Measurements from ENCODE around the gene TTI1. TPM values are rescaled to one million over a fixed set of nuclear protein-coding genes. Genes with fewer than 3 reads are reported as not detected.
A peak's percentile ranks its signal among the peaks of the same experiment; 100 is the strongest.

Gene TTI1
- total and polyA plus RNA-seq, 2 experiments from 2014 or later, result 17.8 to 56.4 TPM

DNA sequence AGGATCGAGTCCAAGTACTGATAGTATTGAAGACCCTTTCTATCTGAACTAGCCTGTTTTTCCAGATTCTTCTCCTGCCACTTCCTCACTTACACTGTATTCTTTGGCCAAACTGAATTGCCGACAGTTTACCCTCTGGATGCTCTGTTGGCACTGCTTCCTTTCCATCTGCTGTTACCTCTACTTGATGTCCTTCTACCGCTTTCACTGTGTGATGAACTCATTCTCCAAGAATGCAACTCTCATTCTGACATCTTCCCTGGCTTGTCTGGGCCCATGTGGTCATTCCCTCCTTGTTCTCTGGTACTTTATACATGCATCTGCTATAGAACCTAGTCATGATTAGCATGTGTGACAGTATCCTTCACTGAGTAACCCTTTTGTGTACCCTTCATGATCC is 16.5 kb upstream of the TTI1 start:
- Histone ChIP-seq H3K9me2 (ENCODE audit: insufficient read depth) (no peaks in the 10 kb centered on the region), H4K20me1 (replicated peaks; ENCODE audit: insufficient read depth) (peaks cover 14% of the 10 kb centered on the region), H3K27me3 (ENCODE audit: insufficient read depth) (no peaks in the 10 kb centered on the region), H3K36me3 (ENCODE audit: insufficient read depth) (peaks cover 7% of the 10 kb centered on the region; the same call in 1 of the 2 replicates), H3K4me2 (no peak overlapping the region), H2AFZ (no peak overlapping the region), H3K79me2 (replicated peaks; ENCODE audit: insufficient read depth) (peaks cover 100% of the 10 kb centered on the region), H3K27ac (ENCODE audit: low read depth) (0 out of 2 replicates have a peak overlapping the region, but pooled peaks have one; percentile 4), H3K4me1 (ENCODE audit: insufficient read depth) (peaks cover 19% of the 10 kb centered on the region), H3F3A (replicated peaks; ENCODE audit: low read depth) (no peaks in the 10 kb centered on the region), H3K4me3 (no peak overlapping the region)
- Mint-ChIP-seq H3K27ac (no peak overlapping the region; the same call in 1 of the 2 replicates), H3K9me3 (no peaks in the 10 kb centered on the region), H3K4me3 (no peak overlapping the region), H3K36me3 (ENCODE audit: low read depth) (peaks cover 18% of the 10 kb centered on the region; the same call in 2 of the 3 replicates), H3K27me3 (ENCODE audit: insufficient read depth, low read depth, poor library complexity) (peaks cover 3% of the 10 kb centered on the region), H3K4me1 (peaks cover 24% of the 10 kb centered on the region)
- DNase-seq (ENCODE audit: low spot score), result no peak
- no peak for ATAC-seq
- TF ChIP-seq, protein P1, sequence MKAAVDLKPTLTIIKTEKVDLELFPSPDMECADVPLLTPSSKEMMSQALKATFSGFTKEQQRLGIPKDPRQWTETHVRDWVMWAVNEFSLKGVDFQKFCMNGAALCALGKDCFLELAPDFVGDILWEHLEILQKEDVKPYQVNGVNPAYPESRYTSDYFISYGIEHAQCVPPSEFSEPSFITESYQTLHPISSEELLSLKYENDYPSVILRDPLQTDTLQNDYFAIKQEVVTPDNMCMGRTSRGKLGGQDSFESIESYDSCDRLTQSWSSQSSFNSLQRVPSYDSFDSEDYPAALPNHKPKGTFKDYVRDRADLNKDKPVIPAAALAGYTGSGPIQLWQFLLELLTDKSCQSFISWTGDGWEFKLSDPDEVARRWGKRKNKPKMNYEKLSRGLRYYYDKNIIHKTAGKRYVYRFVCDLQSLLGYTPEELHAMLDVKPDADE (IDR thresholded peaks at IDR 0.05), result no peak
- TF ChIP-seq NANOG (IDR thresholded peaks at IDR 0.05; ENCODE audit: borderline replicate concordance) (no peak), POLR2AphosphoS5 (IDR thresholded peaks at IDR 0.05; ENCODE audit: low read depth) (no peak)

DNA sequence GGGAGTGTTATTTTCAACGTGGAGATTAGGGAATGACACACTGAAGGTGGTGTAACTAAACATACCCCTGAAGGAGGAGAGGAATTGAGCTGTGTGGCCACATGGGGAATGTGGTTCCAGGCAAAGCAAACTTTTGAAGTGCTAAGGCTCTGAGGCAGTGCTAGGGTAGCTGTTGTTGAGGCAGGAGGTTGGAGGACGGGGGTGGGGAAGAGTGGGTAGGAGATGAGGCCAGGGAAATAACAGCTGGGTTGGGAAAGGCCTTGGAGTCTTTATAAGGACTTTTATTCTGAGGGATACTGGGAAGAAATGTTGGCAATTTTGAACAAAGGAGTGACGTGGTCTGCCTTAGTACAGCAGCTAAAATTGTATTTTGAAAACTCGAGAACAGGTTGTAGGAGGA is 13.3 kb upstream of the TTI1 start:
- Histone ChIP-seq H2AFZ (no peak overlapping the region), H3K4me1 (ENCODE audit: insufficient read depth) (peaks cover 19% of the 10 kb centered on the region), H3K36me3 (ENCODE audit: insufficient read depth) (peaks cover 16% of the 10 kb centered on the region), H3K4me3 (peak overlapping the region; percentile 17; the same call in 1 of the 2 replicates), H3K4me2 (peak overlapping the region; percentile 31), H4K20me1 (replicated peaks; ENCODE audit: insufficient read depth) (peaks cover 31% of the 10 kb centered on the region), H3F3A (replicated peaks; ENCODE audit: low read depth) (no peaks in the 10 kb centered on the region), H3K79me2 (replicated peaks; ENCODE audit: insufficient read depth) (peaks cover 100% of the 10 kb centered on the region), H3K9me2 (ENCODE audit: insufficient read depth) (no peaks in the 10 kb centered on the region), H3K27ac (ENCODE audit: low read depth) (no peak overlapping the region; the same call in 1 of the 2 replicates), H3K27me3 (ENCODE audit: insufficient read depth) (no peaks in the 10 kb centered on the region)
- Mint-ChIP-seq H3K4me1 (peaks cover 26% of the 10 kb centered on the region), H3K9me3 (no peaks in the 10 kb centered on the region), H3K36me3 (ENCODE audit: low read depth) (peaks cover 44% of the 10 kb centered on the region; the same call in 2 of the 3 replicates), H3K27me3 (ENCODE audit: insufficient read depth, low read depth, poor library complexity) (peaks cover 3% of the 10 kb centered on the region), H3K4me3 (no peak overlapping the region), H3K27ac (peak overlapping the region; percentile 53)
- ATAC-seq (peak; percentile 95), DNase-seq (ENCODE audit: low spot score) (peak; percentile 48)
- TF ChIP-seq ZNF114 (CRISPR knock-in tag; IDR thresholded peaks at IDR 0.05), result no peak
- TF ChIP-seq, protein P2, sequence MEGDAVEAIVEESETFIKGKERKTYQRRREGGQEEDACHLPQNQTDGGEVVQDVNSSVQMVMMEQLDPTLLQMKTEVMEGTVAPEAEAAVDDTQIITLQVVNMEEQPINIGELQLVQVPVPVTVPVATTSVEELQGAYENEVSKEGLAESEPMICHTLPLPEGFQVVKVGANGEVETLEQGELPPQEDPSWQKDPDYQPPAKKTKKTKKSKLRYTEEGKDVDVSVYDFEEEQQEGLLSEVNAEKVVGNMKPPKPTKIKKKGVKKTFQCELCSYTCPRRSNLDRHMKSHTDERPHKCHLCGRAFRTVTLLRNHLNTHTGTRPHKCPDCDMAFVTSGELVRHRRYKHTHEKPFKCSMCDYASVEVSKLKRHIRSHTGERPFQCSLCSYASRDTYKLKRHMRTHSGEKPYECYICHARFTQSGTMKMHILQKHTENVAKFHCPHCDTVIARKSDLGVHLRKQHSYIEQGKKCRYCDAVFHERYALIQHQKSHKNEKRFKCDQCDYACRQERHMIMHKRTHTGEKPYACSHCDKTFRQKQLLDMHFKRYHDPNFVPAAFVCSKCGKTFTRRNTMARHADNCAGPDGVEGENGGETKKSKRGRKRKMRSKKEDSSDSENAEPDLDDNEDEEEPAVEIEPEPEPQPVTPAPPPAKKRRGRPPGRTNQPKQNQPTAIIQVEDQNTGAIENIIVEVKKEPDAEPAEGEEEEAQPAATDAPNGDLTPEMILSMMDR (conservative IDR thresholded peaks at IDR 0.05; ENCODE audit: low read depth in 2 of 2), result no peak
- TF ChIP-seq STAT1 (IDR thresholded peaks at IDR 0.05; ENCODE audit: unreplicated experiment), result no peak
- no peak for TF ChIP-seq JUNB (IDR thresholded peaks at IDR 0.05; ENCODE audit: unreplicated experiment)
- no peak for TF ChIP-seq EZH2 (IDR thresholded peaks at IDR 0.05; ENCODE audit: low read depth, unreplicated experiment)

DNA sequence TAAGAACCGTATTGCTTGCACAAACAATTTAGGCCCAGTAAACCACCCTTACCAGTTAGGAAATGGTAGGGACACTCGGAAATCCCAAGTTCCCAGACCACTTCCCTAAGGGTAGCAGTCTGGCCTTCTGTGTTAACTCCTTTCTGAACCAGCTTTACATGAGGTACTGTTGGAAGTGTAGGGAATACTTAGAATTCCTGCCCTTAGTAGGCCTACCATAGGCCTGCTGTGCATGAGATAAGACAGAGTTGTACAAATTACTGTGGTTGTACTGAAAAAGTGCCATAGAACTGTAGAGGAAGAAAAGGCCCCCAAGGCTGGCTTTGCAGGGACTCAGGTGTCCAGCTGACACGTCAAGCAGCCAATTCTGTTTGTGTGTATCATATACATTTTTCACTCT is 11.4 kb upstream of the TTI1 start:
- H3F3A ChIP-seq (replicated peaks; ENCODE audit: low read depth), result no peaks in the 10 kb centered on the region
- H3K27me3 Mint-ChIP-seq (ENCODE audit: insufficient read depth, low read depth, poor library complexity), result peaks cover 3% of the 10 kb centered on the region
- H4K20me1 ChIP-seq (replicated peaks; ENCODE audit: insufficient read depth), result peaks cover 24% of the 10 kb centered on the region
- H3K4me1 ChIP-seq (ENCODE audit: insufficient read depth), result peaks cover 19% of the 10 kb centered on the region
- no peak overlapping the region for H3K4me3 ChIP-seq
- H2AFZ ChIP-seq, result no peak overlapping the region
- H3K4me3 Mint-ChIP-seq, result no peak overlapping the region
- ATAC-seq (no peak), DNase-seq (ENCODE audit: low spot score) (no peak)
- H3K36me3 Mint-ChIP-seq (ENCODE audit: low read depth), result peaks cover 51% of the 10 kb centered on the region
- H3K27me3 ChIP-seq (ENCODE audit: insufficient read depth), result no peaks in the 10 kb centered on the region
- no peak overlapping the region for H3K27ac ChIP-seq (ENCODE audit: low read depth)
- peaks cover 16% of the 10 kb centered on the region for H3K36me3 ChIP-seq (ENCODE audit: insufficient read depth)
- H3K27ac Mint-ChIP-seq, result no peak overlapping the region
- H3K9me3 Mint-ChIP-seq, result no peaks in the 10 kb centered on the region
- H3K4me2 ChIP-seq, result no peak overlapping the region
- H3K4me1 Mint-ChIP-seq, result peaks cover 19% of the 10 kb centered on the region
- H3K9me2 ChIP-seq (ENCODE audit: insufficient read depth), result no peaks in the 10 kb centered on the region
- peaks cover 100% of the 10 kb centered on the region for H3K79me2 ChIP-seq (replicated peaks; ENCODE audit: insufficient read depth)
- TF ChIP-seq JUNB (IDR thresholded peaks at IDR 0.05; ENCODE audit: unreplicated experiment) (no peak), CREB1 (CRISPR knock-in tag; IDR thresholded peaks at IDR 0.05; ENCODE audit: low read depth) (no peak)
- TF ChIP-seq, protein P2 (conservative IDR thresholded peaks at IDR 0.05; ENCODE audit: low read depth in 2 of 2), result no peak
- TF ChIP-seq, protein P3, sequence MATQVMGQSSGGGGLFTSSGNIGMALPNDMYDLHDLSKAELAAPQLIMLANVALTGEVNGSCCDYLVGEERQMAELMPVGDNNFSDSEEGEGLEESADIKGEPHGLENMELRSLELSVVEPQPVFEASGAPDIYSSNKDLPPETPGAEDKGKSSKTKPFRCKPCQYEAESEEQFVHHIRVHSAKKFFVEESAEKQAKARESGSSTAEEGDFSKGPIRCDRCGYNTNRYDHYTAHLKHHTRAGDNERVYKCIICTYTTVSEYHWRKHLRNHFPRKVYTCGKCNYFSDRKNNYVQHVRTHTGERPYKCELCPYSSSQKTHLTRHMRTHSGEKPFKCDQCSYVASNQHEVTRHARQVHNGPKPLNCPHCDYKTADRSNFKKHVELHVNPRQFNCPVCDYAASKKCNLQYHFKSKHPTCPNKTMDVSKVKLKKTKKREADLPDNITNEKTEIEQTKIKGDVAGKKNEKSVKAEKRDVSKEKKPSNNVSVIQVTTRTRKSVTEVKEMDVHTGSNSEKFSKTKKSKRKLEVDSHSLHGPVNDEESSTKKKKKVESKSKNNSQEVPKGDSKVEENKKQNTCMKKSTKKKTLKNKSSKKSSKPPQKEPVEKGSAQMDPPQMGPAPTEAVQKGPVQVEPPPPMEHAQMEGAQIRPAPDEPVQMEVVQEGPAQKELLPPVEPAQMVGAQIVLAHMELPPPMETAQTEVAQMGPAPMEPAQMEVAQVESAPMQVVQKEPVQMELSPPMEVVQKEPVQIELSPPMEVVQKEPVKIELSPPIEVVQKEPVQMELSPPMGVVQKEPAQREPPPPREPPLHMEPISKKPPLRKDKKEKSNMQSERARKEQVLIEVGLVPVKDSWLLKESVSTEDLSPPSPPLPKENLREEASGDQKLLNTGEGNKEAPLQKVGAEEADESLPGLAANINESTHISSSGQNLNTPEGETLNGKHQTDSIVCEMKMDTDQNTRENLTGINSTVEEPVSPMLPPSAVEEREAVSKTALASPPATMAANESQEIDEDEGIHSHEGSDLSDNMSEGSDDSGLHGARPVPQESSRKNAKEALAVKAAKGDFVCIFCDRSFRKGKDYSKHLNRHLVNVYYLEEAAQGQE (IDR thresholded peaks at IDR 0.05; ENCODE audit: unreplicated experiment), result no peak
